NCI-H2196 (cell line): ENCODE results near the gene PANK4.
"Not testable (repeated sequence)": the region's sequence is repeated elsewhere in the genome, so short reads cannot be mapped to it uniquely, and the experiment has no call there.

ENCODE experiments used
- DNase-seq: peaks from one replicate; lab custom pipeline; 2025; ENCODE audit not compliant: unreplicated experiment; lab: John Stamatoyannopoulos, UW

PANK4 gene

GRCh38 chr1:2525920-2526823, at the start of gene PANK4:
Gene PANK4, minus strand, starts transcription at chr1:2526596. Its CDS starts 9 bp downstream, at chr1:2526587.
- DNase-seq: peak; percentile 95

DNA sequence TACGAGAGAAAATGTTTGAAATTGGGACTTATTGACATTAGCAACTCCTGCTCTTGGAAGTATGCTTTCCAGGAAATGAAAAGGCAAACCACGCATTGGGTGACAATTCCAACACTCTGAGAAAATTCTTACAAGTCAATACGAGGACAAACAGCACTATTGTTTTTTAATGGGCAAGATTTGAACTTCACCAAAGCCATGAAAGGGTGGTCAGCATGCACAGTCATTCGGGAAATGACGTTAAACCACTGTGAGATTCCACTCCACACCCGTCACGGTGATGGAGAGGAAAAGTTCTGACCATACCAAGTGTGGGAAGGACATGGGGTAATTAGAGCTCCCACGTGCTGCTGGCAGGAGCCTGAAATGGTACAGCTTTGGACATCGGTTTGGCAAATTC, 48.0 kb upstream of the PANK4 start:
- DNase-seq: no peak

DNA sequence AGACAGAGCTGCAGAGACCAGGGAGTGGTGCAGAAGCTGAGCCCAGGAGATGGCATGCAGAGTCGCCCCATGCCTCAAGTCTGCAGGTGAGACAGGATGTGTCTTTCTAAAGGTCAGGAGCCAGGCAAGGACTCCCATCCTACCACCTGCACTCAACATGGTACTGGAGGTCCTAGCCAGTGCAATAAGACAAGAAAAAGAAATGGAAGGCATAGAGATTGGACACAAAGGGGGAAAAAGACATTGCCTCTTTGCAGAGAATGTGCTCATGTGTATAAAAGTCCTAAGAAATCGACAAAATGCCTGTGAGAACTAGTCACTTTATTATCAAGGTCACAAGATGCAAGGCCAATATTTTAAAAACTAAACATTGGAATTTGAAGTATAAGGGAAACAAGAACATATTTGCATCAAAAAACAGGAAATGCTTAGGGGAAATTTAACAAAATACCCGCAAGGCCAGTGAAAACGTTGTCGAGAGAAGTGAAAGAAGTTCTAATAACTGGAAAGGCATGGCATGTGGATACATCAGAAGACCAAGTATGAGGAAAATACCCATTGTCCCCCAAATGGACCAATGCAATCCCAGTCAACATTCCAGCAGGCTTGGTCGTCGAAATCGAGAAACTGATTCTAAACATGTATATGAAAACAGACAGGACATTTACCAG, 47.0 kb upstream of the PANK4 start:
- no peak for DNase-seq

GRCh38 chr1:2571348-2571747, 45.0 kb upstream of the PANK4 start:
- no peak for DNase-seq

GRCh38 chr1:2570332-2570731, 43.9 kb upstream of the PANK4 start:
- DNase-seq: no peak

DNA sequence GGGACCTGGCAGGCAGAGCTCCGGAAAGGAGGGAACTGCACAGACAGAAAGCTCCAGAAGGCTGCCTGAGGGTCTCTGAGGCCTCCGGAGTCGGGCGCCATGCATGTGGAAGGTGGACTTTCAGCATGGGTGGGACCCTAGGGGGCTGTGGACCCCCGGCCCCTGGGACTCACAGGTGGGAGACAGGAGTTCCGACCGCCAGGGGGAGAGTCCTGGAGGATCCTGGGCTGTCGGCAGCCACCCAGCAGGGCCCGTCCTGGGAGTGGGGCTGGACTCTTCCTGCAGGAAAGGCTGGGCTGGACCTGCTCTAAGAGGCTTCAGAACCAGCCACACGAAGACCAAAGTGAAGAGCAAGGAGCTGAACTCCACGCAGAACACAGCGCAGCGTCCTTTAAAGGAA, 43.3 kb upstream of the PANK4 start:
- not testable (repeated sequence) for DNase-seq

DNA sequence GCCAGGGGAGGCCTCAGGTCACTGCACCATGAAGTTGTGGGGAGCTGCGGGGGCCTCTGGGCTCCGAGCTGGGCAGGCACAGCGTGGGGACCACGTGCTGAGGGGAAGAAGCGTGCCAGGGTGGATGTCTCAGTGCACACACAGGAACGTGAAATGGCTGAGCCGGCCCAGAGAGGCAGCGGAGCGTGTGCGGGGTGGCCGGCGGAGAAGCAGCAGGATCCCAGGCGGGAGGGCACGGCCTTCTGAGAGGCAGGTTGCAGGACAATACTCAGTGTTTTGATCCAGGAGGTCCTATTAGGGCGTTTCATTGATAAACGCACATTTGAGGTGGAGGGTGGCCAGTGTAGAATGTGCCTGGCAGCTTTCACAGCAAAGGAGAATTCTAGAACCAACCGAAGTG, 42.7 kb upstream of the PANK4 start:
- no peak for DNase-seq

- not testable (repeated sequence) for DNase-seq
Measured at GRCh38 chr1:2568187-2568816, 41.9 kb upstream of the PANK4 start.

- no peak for DNase-seq
Measured at GRCh38 chr1:2567083-2567679, 40.8 kb upstream of the PANK4 start.

DNA sequence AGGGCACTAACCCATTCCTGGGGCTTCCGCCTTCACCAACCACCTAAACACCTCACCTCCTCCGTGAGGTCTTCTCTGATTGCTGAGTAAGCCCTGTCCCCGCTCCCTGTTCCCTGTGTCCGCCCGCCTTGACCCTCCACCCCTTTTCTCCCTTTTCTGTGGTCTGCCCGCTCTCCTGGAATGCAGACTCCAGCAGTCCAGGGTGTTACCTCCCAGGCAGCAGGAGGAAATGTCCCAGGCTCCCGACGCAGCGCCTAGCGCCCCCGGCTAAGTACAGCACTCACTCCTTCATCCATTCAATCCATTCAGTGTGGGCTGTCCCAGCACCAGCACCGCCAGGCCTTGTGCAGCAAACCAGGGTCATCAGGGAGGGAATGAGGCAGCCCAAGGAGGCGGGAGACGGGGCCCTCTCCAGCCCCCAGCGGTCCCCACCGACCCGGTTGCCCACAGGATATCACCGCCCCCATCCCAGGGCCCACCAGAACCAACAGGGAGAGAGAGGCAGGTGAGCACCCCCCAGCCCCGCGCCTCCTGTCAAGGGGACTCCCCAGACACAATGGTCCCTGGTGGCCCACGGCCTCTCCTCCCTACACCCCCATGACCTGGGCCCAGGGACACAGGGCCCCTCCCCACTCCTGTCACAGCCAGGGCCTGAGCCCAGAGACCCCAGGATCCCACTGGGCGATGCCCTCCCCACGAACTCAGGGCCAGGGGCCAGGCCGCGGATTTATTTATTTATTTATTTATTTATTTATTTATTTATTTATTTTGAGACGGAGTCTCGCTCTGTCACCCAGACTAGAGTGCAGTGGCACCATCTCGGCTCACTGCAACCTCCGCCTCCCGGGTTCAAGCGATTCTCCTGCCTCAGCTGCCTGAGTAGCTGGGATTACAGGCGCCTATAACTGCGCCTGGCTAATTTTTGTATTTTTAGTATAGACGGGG, 40.0 kb upstream of the PANK4 start:
- no peak for DNase-seq

GRCh38 chr1:2564815-2565374, 38.5 kb upstream of the PANK4 start:
- DNase-seq: no peak

- no peak for DNase-seq
Measured at GRCh38 chr1:2564006-2564814, 37.8 kb upstream of the PANK4 start.

GRCh38 chr1:2563205-2563604, 36.8 kb upstream of the PANK4 start:
- no peak for DNase-seq

- DNase-seq: no peak
Measured at GRCh38 chr1:2561898-2562895, 35.8 kb upstream of the PANK4 start.

- DNase-seq: no peak
Measured at GRCh38 chr1:2561446-2561845, 35.0 kb upstream of the PANK4 start.

GRCh38 chr1:2560299-2561073, 34.1 kb upstream of the PANK4 start:
- DNase-seq: no peak
